HG03565 (cell line): ENCODE data around the gene MIXL1.
"Not testable (repeated sequence)": the region's sequence is repeated elsewhere in the genome, so short reads cannot be mapped to it uniquely, and the experiment has no call there.

Experiments
- ATAC-seq: cut with Tn5 transposase; IDR thresholded peaks from one replicate; pipeline ENCODE4 v1.9.1; 2021; ENCODE audit warnings: mild to moderate bottlenecking, moderate library complexity; ENCODE audit not compliant: unreplicated experiment

The MIXL1 gene

GRCh38 chr1:226212545-226212944 lies 10.9 kb upstream of the MIXL1 start:
- no peak for ATAC-seq

GRCh38 chr1:226215239-226215638 lies 8.2 kb upstream of the MIXL1 start:
- no peak for ATAC-seq

GRCh38 chr1:226216056-226216455 lies 7.4 kb upstream of the MIXL1 start:
- ATAC-seq, result no peak

DNA sequence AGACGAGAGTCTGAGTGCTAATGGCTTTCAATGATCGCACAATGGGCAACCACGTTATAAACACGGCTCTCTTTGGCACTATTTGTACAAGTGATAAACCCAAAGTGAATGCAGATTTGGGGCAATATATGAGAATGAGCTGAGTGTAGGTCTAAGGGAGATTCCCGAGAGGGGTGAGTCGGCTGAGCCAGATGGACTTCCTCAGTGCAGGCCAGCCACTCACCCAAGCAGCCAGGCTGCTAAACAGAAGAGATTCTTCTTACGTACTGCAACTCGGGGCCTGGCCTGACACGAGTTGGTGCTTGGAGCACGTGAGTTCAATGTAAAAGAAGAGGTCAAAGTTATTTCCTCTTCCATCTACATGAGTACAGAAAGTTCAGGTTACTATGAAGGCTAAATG lies 6.2 kb upstream of the MIXL1 start:
- ATAC-seq, result no peak

- ATAC-seq, result no peak
Observed at GRCh38 chr1:226220473-226221189, 2.8 kb upstream of the MIXL1 start.

DNA sequence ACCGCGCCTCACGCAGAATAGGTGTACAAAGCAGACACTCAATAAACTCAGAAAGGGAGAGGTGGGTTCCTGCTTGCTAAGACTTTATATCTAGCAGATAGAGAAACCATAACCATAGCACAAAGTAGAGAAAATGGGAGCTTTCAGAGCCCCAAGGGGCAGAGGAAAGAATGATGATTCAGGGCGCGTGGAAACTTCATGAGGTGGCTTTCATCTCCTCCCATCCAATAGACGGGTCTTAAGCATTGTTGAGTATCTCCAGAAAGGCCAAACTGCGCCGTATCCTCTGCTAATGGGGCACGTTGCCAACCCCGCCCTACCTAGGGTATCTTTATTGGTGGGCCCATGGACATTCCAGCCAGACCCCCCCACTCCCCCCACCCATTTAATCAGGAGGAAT lies 778 bp upstream of the MIXL1 start:
- ATAC-seq, result no peak

DNA sequence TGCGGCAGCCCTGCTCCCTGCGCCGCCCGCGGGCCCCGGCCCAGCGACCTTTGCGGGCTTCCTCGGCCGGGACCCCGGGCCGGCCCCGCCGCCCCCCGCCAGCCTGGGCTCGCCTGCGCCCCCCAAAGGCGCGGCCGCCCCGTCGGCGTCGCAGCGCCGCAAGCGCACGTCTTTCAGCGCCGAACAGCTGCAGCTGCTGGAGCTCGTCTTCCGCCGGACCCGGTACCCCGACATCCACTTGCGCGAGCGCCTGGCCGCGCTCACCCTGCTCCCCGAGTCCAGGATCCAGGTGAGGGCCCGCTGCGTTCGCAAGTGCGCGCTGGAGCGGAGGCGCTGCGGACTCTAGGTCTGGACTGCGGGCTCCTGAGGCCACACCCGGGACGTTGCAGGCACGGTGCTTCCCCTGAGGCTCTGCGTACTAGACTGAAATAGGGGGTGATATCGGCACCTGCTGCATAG lies 351 bp downstream of the MIXL1 start:
- peak; percentile 39 for ATAC-seq

GRCh38 chr1:226226601-226227000 lies 3.1 kb downstream of the MIXL1 start:
- ATAC-seq, result no peak

GRCh38 chr1:226233293-226233692 lies 9.8 kb downstream of the MIXL1 start:
- ATAC-seq, result no peak

DNA sequence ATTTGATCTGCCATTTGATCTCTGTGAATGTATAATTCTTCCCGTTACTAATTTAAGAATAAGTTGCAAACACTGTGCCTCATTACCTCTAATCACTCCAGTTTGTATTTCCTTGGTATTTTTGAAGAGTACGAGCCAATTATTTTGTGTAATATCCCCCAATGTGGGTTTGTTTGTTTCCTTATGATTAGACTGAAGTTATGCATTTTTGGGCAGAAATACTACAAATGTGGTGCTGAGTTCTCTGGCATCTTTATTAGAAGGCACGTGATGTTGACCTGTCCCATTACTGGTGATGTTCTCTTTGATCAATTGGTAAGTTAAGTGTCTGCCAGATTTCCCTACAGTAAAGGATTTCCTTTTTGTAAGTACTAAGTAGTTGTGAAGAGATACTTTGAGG lies 10.3 kb downstream of the MIXL1 start:
- ATAC-seq, result no peak

GRCh38 chr1:226236826-226237225 lies 13.4 kb downstream of the MIXL1 start:
- ATAC-seq, result no peak

GRCh38 chr1:226239421-226239820 lies 16.0 kb downstream of the MIXL1 start:
- no peak for ATAC-seq

GRCh38 chr1:226248091-226248490 lies 24.6 kb downstream of the MIXL1 start:
- no peak for ATAC-seq

DNA sequence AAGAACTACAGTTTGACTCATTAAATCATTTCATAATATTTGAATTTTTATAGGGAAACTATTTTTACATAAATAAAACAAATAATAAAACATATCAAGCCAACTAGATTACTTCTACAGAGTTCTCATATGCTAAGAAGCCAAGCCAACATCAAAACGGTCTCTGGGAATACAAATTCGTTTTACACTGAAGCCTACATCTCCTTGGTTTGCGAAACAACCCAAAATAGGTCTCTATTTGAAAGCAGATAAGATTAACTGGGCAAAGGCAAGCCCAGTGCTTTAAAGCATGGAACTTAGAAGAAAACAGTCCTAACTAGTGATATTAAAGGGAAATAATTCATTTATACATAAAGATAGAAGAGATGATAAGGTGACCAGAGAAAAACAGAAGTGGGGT lies 25.3 kb downstream of the MIXL1 start:
- ATAC-seq, result no peak

- ATAC-seq, result no peak
Observed at GRCh38 chr1:226250511-226250910, 27.0 kb downstream of the MIXL1 start.

GRCh38 chr1:226252841-226253240 lies 29.4 kb downstream of the MIXL1 start:
- ATAC-seq, result not testable (repeated sequence)

- no peak for ATAC-seq
Observed at GRCh38 chr1:226253933-226254332, 30.5 kb downstream of the MIXL1 start.

GRCh38 chr1:226255380-226255779 lies 31.9 kb downstream of the MIXL1 start:
- ATAC-seq, result no peak

- no peak for ATAC-seq
Observed at GRCh38 chr1:226261818-226262217, 38.4 kb downstream of the MIXL1 start.

GRCh38 chr1:226268421-226269124 lies 45.1 kb downstream of the MIXL1 start:
- ATAC-seq, result no peak

- ATAC-seq, result not testable (repeated sequence)
Observed at GRCh38 chr1:226272233-226272902, 48.9 kb downstream of the MIXL1 start.

DNA sequence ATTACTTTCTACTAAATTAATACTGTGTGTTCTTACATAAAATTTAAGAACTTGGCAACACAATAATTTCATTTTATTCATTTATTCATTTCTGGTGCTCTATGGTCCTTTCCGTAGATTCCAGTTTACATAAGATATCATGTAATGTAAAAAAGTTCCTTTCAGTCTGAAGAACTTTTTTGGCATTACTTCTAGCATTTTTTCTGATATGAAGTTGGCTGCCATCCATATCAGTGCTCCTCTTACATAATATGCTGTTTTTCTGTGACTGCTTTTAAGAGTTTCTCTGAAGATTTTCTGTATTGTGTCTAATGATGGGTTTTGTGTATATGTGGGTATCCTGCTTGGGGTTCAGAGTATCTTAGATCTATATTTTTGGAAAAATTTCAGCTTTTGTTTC lies 50.7 kb downstream of the MIXL1 start:
- no peak for ATAC-seq
